ENCODE data around the gene ZNF407. TPM values are rescaled to one million over a fixed set of nuclear protein-coding genes. Genes with fewer than 3 reads are reported as not detected.

Gene ZNF407
- total RNA-seq, 1 experiment from 2014 or later = 8.2 TPM

DNA sequence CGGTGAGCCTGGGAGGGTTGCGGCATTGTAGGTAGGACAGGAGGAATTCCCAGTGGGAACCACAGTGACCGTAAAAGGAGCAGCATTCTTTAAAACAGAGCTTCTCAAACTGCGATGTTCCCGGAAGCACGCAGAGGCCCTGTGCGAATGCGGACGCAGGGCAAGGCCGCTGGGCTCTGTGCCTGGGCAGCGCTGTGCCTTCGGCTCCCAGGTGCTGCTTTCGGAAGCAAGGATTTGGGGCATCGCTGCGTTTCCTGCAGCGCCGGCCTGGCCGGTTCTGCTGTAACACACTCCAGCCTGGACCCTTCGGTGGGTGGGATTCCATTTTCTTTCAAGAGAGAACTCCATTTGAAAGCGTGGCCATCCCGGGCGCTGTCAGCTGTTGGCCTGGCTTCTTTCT is 492.7 kb downstream of the ZNF407 start:
- DNase-seq (ENCODE audit: low read depth) = no peak

DNA sequence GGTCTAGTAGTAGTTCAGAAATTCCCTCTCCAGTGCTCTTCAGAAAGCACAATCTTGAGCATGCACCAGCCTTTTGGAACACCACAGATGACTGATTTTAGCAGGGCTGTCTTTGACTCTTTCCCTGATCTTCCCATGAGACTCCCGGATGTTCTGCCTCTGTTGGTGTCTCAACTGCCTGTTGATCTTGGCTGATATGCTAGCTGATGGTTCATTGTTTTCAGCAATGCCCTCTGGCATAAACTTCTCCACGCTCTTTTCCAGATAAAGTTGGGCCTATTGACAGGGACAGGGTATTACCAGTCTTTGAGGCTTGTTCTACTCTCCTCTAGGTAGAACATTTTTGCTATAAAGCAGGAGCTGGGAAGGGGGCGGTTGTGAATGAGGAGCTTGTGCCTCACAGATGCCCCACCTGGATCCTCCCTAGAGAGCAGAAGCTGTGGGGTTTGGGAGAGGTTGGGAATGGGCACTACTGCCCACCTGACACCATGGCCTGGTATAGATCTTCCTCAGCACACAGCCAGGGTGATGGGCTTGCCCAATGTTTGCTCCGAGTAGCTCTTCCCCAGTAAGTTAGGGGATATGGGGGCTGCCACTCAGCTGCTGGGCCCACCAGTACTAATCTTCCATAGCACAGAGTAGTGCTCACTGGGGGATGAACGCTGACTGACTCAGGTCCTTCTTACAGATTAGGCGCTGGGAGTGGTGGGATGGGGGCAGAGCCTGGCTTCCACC is 500.0 kb downstream of the ZNF407 start:
- DNase-seq (ENCODE audit: low read depth) = no peak

DNA sequence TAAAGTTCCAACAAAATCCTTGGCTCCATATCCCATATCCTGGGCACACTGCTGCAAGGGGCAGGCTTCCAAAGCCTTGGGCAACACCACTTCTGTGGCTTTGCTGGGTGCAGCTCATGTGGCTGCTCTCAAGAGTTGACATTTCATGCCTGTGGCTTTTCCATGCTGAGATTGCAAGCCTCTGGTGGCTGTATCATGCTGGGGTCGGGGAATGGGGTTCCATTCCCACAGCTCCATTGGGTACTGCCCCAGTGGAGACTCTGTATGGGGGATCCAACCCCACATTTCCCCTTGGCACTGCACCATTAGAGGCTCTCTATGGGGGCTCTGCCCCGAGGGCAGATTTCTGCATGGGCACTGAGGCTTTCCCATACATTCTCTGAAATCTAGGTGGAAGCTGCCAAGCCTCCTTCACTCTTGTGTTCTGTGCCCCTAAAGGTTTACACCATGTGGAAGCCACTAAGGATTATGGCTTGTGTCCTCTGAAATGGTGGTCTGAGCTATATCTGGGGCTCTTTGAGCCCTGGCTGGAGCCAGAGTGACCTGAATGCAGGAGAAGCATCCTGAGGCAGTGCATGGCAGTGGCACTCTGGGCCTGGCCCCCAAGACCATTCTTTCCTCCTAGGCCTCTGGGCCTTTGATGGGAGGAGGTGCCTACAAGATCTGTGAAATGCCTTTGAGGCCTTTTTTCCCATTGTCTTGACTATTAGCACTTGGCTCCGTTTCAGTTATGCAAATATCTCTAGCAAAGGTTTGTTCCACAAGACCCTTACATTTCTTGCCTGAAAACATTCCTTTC is 503.4 kb downstream of the ZNF407 start:
- DNase-seq (ENCODE audit: low read depth) = no peak

DNA sequence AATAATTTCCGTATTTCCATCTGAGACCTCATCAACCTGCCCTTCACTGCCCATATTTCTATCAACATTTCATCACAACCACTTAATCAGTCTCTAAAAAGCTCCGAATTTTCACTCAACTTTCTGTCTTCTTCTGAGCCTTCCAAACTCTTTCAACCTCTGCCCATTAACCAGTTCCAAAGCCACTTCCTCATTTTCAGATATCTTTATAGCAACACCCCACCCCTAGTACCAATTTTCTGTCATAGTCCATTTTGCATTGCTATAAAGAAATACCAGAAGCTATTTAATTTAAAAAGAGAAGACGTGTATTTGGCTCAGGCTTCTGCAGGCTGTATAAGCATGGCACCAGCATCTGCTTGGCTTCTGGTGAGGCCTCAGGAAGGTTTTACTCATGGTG is 504.2 kb downstream of the ZNF407 start:
- DNase-seq (ENCODE audit: low read depth) = no peak

DNA sequence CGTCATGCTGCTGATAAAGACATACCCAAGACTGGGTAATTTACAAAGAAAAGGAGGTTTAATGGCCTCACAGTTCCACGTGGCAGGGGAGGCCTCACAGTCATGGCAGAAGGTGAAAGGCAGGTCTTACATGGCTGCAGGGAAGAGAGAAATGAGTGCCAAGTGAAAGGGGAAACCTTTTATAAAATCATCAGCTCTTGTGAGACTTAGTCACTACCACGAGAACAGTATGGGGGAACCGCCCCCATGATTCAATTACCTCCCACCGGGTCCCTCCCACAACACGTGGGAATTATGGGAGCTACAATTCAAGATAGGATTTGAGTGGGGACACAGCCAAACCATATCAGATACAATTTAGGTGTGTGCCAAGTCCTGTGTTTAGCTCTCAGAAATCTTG is 506.4 kb downstream of the ZNF407 start:
- DNase-seq (ENCODE audit: low read depth) = peak; percentile 38

DNA sequence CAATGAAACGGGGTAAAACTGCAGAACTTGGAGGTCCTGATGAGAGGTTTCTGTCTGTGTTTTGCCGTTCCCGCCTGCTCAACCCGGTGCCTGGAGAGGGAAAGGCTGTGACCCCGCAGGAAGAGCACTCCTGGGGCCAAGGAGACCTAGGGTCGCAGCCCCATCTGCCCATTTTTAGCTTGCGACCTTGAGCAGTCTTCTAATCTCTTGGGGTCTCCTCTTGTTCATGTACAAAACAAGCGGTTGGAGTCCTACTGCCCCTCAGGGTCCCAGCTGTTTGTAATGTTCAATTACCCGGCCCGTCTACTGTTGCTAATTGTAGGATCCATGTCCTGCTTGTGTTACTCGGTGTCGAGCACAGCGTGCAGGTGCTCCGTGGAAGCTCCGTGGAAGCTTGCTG is 506.8 kb downstream of the ZNF407 start:
- no peak for DNase-seq (ENCODE audit: low read depth)

DNA sequence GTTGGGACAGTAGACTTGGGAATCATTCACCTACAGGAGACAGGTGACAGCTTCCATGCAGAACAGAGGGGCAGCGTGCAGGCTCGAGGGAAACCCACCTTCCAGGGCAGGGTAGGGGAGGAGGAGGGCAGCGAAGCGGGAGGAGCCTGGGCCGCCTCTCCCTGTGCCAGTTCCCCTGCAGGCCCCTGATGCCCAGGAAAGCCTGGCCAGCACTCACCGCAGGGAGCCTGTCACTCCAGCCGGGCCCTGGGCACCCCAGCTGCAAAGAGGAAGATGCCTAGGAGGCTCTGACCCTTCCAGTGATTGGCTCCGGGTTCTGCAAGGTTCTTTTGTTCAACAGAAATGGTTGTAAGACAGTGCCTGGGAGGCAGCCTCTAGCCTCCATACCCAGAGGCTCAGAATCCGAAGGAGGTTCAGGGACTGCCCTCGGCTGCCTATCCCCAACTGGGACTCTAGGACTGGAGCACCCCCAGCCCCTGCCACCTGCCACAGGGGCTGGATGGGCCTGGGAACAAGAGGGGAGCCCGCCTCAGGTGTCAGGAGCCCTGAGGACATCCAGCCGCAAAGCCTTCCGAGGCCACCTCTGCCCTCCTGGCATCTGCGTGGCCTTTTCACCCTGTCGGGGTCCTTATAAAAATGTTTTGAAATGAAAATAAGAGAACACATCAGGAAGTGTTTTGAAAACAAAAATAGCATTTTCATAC is 508.0 kb downstream of the ZNF407 start:
- DNase-seq (ENCODE audit: low read depth) = no peak

DNA sequence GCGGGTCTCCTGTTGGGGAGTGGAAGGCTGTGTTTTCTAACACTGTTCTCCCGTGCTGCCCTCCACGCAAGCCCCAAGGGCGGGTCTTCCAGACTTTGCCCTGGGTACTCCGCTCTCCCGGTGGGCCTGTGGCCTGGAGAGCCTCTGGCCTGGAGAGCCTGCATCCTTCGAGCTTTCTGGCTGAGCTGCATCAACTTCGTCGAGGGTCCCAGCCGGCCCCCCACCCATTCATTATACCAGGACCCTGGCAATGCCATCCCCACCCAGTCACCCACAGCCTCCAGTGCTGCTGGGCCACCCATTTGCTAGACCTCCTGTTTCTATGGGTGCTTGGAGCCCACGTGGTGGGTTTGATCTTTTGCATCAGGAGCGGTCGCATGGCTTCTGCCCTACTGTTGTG is 509.1 kb downstream of the ZNF407 start:
- no peak for DNase-seq (ENCODE audit: low read depth)

DNA sequence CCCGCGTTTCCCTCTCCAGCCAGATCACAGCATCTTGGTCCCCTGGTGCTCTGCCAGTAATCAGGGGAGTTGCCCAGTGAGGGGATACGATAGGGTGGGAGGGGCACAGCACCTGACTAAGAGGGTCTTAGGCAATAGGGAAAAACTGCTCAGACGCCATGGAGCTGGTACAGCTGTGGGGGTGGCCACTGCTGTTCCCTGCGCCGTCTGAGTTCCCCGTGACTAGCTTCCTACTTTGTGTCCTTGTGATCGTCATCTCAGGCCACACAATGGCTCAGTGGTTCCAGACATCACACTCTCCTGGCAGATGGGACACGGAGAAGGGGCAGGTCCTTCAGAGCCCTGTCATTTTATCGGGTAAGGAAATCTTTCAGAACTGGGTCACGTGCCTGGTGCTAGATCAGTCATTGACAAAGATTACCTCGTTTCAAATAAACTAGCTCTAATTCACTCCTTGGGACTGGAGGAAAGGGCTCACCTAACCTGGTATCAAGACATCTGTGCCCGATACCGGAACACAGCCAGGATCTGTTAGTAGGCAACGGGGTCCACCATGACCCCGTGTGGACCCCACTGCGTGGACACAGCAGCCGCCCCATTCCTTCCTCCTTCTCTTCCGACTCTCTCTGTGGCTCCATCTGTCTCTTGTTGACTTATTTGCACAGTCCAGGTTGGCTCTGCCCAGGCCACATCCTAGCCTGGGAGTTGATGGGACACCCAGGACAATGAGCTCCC is 509.7 kb downstream of the ZNF407 start:
- no peak for DNase-seq (ENCODE audit: low read depth)

DNA sequence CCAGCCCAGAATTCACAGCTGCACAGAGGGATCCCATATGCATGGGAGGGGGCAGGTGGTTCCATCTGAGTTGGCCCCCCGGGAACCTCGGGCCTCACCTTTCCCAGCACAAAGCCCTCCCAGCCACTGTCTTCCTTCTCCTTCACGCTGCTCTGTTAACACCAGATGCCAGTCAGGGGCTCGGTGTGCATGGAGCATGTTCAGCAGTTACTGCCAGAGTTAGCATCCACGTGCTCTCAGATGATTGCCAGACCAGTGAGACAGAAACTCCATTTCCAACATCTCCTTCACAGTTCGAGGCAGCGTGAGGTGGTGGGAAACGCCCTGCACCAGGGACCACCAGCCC is 510.2 kb downstream of the ZNF407 start:
- DNase-seq (ENCODE audit: low read depth) = no peak

DNA sequence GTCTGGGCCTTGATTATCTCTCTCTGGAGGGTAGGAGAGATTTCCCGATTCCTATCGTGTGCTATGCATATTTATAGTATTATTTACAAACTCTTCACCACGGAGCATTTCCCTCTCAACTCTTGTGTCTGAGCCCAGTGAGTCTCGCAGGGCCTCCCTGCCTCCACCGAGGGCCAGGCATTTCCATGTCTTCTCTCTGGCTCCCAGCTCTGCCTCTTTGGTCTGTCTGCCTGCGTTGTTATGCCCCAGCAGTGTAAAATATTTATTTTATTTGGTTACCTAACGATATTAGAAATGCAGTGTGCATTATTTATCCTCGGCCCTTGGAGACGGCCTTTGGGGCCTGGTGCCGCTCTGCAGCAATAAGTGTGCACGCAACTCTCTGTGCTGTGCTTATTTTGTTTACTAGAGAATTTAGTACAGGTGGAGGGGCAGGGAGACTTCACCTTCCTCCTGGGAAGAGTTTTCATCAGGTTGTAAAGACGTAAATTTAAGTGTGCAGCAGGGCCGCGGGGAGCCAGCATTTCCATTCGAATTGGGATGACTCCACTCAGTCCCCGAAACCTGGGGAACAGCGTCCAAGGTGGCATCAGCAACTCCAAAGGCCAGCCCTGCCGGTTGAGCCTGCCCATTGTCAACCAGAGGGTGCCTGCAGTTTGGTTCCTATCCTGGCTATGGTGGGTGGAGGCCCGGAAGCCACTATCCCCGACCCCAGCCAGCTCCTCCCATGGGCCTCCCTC is 511.1 kb downstream of the ZNF407 start:
- DNase-seq (ENCODE audit: low read depth) = no peak

DNA sequence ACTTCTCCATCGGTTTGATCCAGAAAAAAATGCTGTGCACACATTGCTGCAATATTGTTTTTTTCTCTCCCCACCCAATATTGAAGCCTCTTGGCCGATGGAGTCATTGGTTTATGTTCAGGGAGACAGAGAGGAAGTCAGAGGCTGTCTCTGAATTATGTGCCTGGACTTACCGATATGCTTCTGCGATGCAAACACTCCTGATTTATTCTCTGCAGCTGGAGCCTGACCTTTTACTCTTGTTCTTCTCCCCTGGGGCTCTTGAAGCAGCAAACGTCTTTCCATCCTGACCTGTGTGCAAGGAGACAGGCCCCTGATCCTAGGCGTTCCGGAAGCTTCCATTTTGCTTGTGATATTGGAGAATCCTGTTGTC is 511.6 kb downstream of the ZNF407 start:
- DNase-seq (ENCODE audit: low read depth) = no peak

DNA sequence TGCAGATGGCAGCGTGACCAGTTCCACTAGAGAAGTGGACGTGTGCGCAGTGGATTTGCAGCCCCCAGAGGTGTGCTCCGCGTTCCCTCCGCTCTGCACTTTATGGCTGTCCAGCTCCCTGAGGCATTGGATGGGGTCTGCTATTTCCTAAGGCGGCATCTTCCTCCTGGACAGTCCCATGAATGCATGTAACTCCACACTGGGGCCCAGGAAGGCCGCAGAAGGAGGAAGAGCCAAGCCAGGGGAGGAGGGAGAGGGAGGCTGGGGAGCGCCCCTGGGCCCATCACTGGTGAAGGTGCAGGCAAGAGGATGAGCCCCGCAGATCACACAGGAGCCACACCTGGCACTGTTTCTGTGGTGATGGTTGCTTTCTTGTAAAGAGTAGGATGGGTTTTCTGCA is 512.1 kb downstream of the ZNF407 start:
- no peak for DNase-seq (ENCODE audit: low read depth)

DNA sequence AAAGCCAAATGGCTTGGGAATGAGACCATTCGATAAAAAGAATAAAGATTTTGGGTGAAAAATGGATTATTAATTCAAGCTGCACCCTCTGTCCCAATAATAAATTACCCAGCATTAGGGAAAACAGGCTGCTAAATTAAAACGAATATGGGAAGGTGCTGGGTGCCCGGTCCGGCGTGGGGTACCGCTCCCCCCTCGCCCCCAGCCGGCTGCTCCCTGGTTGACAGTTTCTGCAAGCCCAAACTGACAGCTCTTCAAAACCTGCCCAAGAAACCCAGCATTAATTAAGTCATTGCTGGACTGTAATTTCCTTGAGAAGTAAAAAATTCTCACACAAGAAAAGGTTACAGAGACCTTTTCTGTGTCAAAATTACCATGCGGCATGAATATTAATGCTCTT is 512.6 kb downstream of the ZNF407 start:
- DNase-seq (ENCODE audit: low read depth) = no peak

DNA sequence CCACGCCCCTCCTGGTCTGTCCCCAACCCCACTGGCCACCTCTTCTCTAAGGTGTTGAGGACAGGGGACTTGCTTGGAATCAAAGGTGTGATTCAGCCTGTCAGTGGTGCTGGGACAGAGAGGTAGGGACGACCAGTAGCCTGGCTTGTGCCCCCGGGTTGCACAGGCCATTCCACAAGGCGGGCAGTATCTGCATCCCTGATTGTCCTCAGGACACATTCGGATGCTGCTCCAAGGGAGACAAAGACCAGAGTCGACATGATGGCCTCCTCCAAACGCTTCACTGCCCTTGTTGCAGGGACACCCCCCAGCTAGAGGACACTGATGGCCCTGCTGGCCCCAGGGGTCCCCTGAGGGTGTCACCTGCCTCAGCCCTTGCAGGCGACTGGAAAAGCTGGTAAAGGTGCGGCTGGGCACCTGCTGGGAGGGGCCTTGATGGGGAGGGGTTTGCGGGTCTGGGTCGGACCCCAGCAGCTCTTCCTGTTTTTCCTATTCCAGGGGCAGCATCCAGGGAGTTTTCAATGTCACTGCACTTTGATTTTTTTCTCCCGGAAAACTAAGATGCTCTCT is 513.3 kb downstream of the ZNF407 start:
- no peak for DNase-seq (ENCODE audit: low read depth)

DNA sequence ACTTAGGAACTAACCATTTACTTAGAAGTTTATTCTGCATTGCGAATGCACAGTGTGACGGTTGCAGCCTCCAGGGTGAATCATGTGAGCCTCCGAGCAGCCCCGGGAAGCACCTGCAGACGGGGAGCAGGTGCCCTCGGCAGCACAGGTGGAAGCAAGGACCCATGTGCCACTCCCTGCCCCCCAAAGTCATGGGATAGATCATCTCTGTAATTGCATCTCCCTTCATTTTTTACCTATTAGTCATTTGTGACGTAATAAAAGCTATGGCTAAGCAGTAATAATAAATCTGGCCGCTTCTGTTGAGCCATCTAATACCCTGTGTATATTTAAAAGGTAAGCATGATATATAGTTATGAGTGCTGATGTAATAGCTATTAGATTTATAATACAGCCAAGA is 514.1 kb downstream of the ZNF407 start:
- DNase-seq (ENCODE audit: low read depth) = peak; percentile 24

DNA sequence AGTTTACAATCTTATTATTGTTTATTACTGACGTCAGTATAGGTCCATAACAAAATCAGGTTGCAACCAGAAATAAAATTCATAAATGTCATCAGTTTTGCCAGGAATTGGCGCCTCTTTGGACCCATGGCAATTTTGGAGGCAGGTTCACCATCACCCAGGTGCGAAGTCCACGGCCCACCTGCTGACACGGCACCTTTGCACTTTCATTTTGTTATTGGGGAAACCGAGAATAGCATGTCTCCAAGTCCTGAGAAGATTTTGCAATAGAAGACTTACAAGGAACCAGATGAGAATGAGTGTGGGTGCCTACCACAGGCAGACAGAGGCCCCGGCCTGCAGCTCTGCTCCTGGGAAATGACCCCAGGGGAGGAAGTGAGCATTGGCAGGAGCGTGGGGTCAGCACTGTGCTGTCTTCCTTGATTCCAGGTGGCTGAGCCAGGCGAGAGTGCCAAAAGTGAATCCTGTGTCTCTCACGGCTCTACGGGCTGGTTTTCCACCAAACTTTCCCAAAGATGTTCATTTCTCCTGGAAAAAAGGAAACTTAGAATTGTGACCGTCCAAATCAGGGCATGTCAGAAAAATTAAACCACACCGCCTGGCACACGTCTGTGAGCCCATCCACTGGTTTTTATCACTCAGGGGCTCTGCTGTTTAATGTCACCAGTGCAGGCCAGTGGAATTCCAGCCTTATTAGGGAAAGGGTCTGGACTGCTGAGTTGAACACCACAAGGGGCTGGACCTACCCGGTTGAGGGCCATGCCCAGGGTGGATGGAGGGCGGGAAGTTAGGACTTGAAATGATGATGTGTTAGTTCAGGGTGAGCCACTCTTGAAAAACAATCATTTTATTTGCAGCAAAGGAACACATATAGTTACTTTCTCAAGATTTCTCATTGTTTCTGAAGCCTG is 514.8 kb downstream of the ZNF407 start:
- DNase-seq (ENCODE audit: low read depth) = no peak

DNA sequence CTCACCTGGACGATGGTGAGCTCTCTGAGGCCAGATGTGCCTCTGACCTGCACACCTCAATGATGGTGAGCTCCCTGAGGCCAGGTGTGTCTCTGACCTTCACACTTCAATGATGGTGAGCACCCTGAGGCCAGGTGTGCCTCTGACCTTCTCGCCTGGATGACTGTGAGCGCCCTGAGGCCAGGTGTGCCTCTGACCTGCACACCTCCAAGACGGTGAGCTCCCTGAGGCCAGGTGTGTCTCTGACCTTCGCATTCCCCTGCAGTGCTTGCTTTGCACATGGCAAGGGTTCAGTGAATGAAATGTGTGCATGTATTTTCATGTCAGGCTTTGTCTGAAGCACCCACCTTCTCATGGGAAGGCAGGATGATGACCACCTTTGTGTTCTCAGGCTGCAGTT is 515.8 kb downstream of the ZNF407 start:
- DNase-seq (ENCODE audit: low read depth) = no peak

DNA sequence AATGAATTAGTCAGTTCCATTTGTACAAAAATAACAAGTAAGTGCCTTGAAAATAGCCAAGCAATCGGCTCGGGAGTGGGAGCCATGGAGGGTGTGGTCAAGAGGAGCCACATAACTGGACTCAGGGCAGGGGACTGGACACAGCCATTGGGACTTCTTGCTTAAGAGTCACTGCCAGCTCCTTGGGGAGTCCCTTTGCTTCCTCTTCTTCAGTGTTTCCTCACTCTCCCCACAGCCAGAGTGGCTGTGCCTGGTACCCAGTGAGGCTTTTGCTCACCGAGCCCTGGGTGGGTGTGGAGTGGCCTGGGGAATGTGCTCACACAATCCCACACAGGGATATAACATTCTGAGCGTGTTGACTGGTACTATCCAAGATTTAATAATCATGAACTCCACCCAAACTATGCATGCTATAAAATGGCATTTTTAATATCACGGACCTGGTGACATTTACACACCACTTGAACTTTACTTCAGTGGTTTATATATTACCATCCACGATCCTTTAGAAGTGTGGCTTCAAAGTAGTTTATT is 516.6 kb downstream of the ZNF407 start:
- DNase-seq (ENCODE audit: low read depth) = no peak
